Hematopoietic multipotent progenitor cell treated with erythropoietin and hydrocortisone succinate and interleukin-3 and kit ligand, for 17 days (in vitro differentiated cells): ENCODE measurements around the gene ATP9A.

Experiments
- DNase-seq: peaks from one replicate; pipeline ENCODE4 v3.0.0-alpha.2; 2015; ENCODE audit warnings: low spot score

ATP9A gene

GRCh38 chr20:51597389-51598231 is 170.6 kb downstream of the ATP9A start:
- DNase-seq, result no peak

GRCh38 chr20:51596668-51597388 is 171.4 kb downstream of the ATP9A start:
- no peak for DNase-seq

GRCh38 chr20:51595744-51596143 is 172.4 kb downstream of the ATP9A start:
- DNase-seq, result no peak

- DNase-seq, result peak; percentile 79
Measured at GRCh38 chr20:51595058-51595532, 173.1 kb downstream of the ATP9A start.

- DNase-seq, result no peak
Measured at GRCh38 chr20:51594236-51595057, 173.7 kb downstream of the ATP9A start.

GRCh38 chr20:51593584-51593983 is 174.6 kb downstream of the ATP9A start:
- DNase-seq, result no peak

GRCh38 chr20:51592564-51592963 is 175.6 kb downstream of the ATP9A start:
- no peak for DNase-seq

GRCh38 chr20:51591871-51592270 is 176.3 kb downstream of the ATP9A start:
- DNase-seq, result no peak

GRCh38 chr20:51588762-51589161 is 179.4 kb downstream of the ATP9A start:
- no peak for DNase-seq

- no peak for DNase-seq
Measured at GRCh38 chr20:51587145-51587544, 181.0 kb downstream of the ATP9A start.

- DNase-seq, result no peak
Measured at GRCh38 chr20:51586005-51586440, 182.2 kb downstream of the ATP9A start.

- no peak for DNase-seq
Measured at GRCh38 chr20:51585148-51585547, 183.0 kb downstream of the ATP9A start.

- no peak for DNase-seq
Measured at GRCh38 chr20:51584737-51585136, 183.5 kb downstream of the ATP9A start.

- no peak for DNase-seq
Measured at GRCh38 chr20:51584116-51584515, 184.1 kb downstream of the ATP9A start.

- no peak for DNase-seq
Measured at GRCh38 chr20:51583499-51583898, 184.7 kb downstream of the ATP9A start.

GRCh38 chr20:51583073-51583472 is 185.1 kb downstream of the ATP9A start:
- no peak for DNase-seq

GRCh38 chr20:51581571-51581970 is 186.6 kb downstream of the ATP9A start:
- no peak for DNase-seq

GRCh38 chr20:51579137-51579536 is 189.1 kb downstream of the ATP9A start:
- no peak for DNase-seq

GRCh38 chr20:51578145-51578459 is 190.1 kb downstream of the ATP9A start:
- DNase-seq, result no peak

GRCh38 chr20:51577432-51578144 is 190.6 kb downstream of the ATP9A start:
- DNase-seq, result no peak

- DNase-seq, result no peak
Measured at GRCh38 chr20:51575486-51575885, 192.7 kb downstream of the ATP9A start.
